Lung (tissue), 16 donors: ENCODE measurements around the gene ZNF197. TPM values are rescaled to one million over a fixed set of nuclear protein-coding genes. Genes with fewer than 3 reads are reported as not detected.
"Not testable (repeated sequence)": the region's sequence is repeated elsewhere in the genome, so short reads cannot be mapped to it uniquely, and the experiment has no call there.

ENCODE experiments used
- ATAC-seq: fragments of 200-7000 bp; cut with Tn5 transposase; one replicate; pipeline ENCODE4 v1.9.1; 2020; ENCODE audit warnings: moderate number of reproducible peaks; ENCODE audit not compliant: insufficient read depth, low FRiP score
- DNase-seq, 3 donors: peaks; one replicate each; pipeline ENCODE4 v3.0.0-alpha.2; 2013 to 2017
- H3K27ac ChIP-seq, 2 donors: one replicate each; pipeline ENCODE4 v1.5.1; 2013; ENCODE audit warnings: mild to moderate bottlenecking in 2 of 2, moderate library complexity in 2 of 2, control low read depth in 1 of 2, inconsistent platforms in 1 of 2, low read depth in 1 of 2, low read length in 1 of 2
- H3K27me3 ChIP-seq, 3 donors: one replicate each; pipeline ENCODE4 v1.5.1; 2013; ENCODE audit warnings: low read length in 2 of 3; ENCODE audit not compliant: control insufficient read depth in 3 of 3, insufficient read depth in 3 of 3
- H3K36me3 ChIP-seq, 4 donors: one replicate each; pipeline ENCODE4 v1.5.1; 2013; ENCODE audit warnings: low read length in 4 of 4, mild to moderate bottlenecking in 1 of 4, moderate library complexity in 1 of 4; ENCODE audit not compliant: control insufficient read depth in 4 of 4, insufficient read depth in 4 of 4
- H3K4me1 ChIP-seq, 5 donors: one replicate each; pipeline ENCODE4 v1.5.1; 2013; ENCODE audit warnings: low read length in 5 of 5, mild to moderate bottlenecking in 2 of 5, moderate library complexity in 1 of 5; ENCODE audit not compliant: control insufficient read depth in 5 of 5, insufficient read depth in 5 of 5
- H3K4me3 ChIP-seq: one replicate; pipeline ENCODE4 v1.5.1; 2013; ENCODE audit warnings: mild to moderate bottlenecking, control low read depth, moderate library complexity
- H3K9ac ChIP-seq, 2 donors: one replicate each; pipeline ENCODE4 v1.5.1; 2013; ENCODE audit warnings: low read length in 2 of 2, control low read depth in 1 of 2; ENCODE audit not compliant: insufficient read depth in 1 of 2
- H3K9me3 ChIP-seq, 4 donors: one replicate each; pipeline ENCODE4 v1.5.1; 2013; ENCODE audit warnings: low read length in 3 of 4, mild to moderate bottlenecking in 1 of 4, moderate library complexity in 1 of 4; ENCODE audit not compliant: control insufficient read depth in 4 of 4, insufficient read depth in 3 of 4
- WGBS, 2 donors: extraction: QIAGEN DNeasy Blood & Tissue Kit; methylation state at CpG; one replicate each; pipeline ENCODE4 v1.1.7; 2013; 5-methylcytosine and 5-hydroxymethylcytosine counted together
- long read RNA-seq, 5 donors: transcript quantifications; one replicate each; lab custom pipeline, GENCODE V29; 2026
- polyA plus RNA-seq, 2 donors: library from polyadenylated mRNA; stranded (reverse); fragments of 200-250 nt; gene quantifications; one replicate each; pipeline ENCODE4 v1.2.1, GENCODE V29; 2013
- total RNA-seq, 2 donors: library from RNA; depleted of rRNA in 1 of 2; stranded (reverse); fragments of >200 nt in 1 of 2; gene quantifications; one replicate each; pipeline ENCODE4 v1.2.1, GENCODE V29; 2014 to 2021
- TF ChIP-seq, protein P1 (sequence below): IDR thresholded peaks from 2 replicates; pipeline ENCODE4 v1.5.1; 2012; ENCODE audit warnings: mild to moderate bottlenecking; ENCODE audit errors: control extremely low read depth, extremely low read depth
- donor health status: control.
- donor health status: control.
- donor health status: Bipolar disorder and iron deficiency.
- donor health status: healthy.
- donor health status: DM: yes; HTN: yes; CAD: no.

The ZNF197 gene
- total RNA-seq = 10 to 100 TPM; 11.5 to 30.0 TPM
- polyA plus RNA-seq = 1 to 10 TPM; 5.3 to 6.9 TPM
- long read RNA-seq, donor 1, full-length matches to known transcripts = 2 of 2 reads
- long read RNA-seq, donor 1, partial matches to known transcripts = 0 of 2 reads
- long read RNA-seq, donor 1, other reads (novel, unspliced or antisense) = 0 of 2 reads
- long read RNA-seq, donor 2, partial matches to known transcripts = 0 of 1 reads
- long read RNA-seq, donor 2, other reads (novel, unspliced or antisense) = 0 of 1 reads
- long read RNA-seq, donor 3, full-length matches to known transcripts = 3 of 13 reads
- long read RNA-seq, donor 3, partial matches to known transcripts = 10 of 13 reads
- long read RNA-seq, donor 3, other reads (novel, unspliced or antisense) = 0 of 13 reads
- long read RNA-seq, donor 4 = 0 reads
- long read RNA-seq, donor 5, full-length matches to known transcripts = 6 of 6 reads
- long read RNA-seq, donor 5, partial matches to known transcripts = 0 of 6 reads
- long read RNA-seq, donor 5, other reads (novel, unspliced or antisense) = 0 of 6 reads

DNA sequence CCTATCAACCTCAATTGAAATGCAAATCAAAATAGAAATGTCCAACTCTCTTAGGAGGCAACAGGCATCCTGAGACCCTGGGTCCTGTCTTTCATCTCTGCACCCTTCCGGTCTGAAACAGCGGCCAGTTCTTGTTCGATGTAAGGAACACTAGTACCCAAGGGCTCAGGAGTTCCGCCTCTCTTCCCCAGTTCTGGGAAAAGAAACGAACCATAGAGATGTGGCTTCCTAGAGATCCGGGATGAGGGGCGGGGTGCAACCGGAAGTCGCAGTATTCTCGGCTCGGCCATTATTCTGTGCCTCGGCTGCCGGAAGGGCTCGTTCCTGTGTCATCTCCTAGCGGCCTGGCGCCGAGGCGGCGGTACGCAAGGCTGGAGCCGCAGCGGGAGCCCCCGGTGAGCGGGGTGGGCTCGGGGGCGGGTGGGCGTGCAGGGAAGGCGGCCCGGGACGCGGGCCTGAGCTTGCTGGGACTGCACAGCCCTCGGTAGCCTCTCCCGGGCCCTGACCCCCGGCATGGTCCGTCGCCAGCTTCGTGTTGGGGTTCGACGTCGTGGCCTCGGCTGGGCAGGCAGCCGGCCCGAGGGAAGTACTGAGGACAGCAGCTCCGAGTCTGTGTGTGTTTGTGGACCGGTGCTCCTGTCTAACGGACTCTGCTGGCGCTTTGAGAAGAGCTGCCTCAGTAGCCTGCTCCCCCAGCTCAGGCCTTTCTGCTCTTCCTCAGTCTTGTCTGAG is at the start of gene ZNF197:
Gene ZNF197 (plus strand): TSS at position 288 of the 732 bp plus-strand sequence. CDS start 4,119 bp downstream, outside the sequence.
- Histone ChIP-seq H3K9ac (peak within 1 kb of the TSS; percentile 83 to 85), H3K27me3 (no peaks in the 10 kb centered on the region), H3K9me3 (peaks cover 0 to 1% (median 0%) of the 10 kb centered on the region in 4 donors), H3K27ac (peak within 1 kb of the TSS; percentile 90 to 94), H3K4me1 (peaks cover 0 to 18% (median 17%) of the 10 kb centered on the region in 5 donors), H3K4me3 (peak within 1 kb of the TSS; percentile 87), H3K36me3 (peaks cover 4 to 16% (median 6%) of the 10 kb centered on the region in 4 donors)
- TF ChIP-seq, protein P1, sequence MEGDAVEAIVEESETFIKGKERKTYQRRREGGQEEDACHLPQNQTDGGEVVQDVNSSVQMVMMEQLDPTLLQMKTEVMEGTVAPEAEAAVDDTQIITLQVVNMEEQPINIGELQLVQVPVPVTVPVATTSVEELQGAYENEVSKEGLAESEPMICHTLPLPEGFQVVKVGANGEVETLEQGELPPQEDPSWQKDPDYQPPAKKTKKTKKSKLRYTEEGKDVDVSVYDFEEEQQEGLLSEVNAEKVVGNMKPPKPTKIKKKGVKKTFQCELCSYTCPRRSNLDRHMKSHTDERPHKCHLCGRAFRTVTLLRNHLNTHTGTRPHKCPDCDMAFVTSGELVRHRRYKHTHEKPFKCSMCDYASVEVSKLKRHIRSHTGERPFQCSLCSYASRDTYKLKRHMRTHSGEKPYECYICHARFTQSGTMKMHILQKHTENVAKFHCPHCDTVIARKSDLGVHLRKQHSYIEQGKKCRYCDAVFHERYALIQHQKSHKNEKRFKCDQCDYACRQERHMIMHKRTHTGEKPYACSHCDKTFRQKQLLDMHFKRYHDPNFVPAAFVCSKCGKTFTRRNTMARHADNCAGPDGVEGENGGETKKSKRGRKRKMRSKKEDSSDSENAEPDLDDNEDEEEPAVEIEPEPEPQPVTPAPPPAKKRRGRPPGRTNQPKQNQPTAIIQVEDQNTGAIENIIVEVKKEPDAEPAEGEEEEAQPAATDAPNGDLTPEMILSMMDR = no peak
- peak; percentile 92 to 97 (median 95) for DNase-seq
- peak; percentile 98 for ATAC-seq
- 0 to 1% methylated on average over 44 to 47 of the region's 47 CpGs for WGBS, 2 donors

DNA sequence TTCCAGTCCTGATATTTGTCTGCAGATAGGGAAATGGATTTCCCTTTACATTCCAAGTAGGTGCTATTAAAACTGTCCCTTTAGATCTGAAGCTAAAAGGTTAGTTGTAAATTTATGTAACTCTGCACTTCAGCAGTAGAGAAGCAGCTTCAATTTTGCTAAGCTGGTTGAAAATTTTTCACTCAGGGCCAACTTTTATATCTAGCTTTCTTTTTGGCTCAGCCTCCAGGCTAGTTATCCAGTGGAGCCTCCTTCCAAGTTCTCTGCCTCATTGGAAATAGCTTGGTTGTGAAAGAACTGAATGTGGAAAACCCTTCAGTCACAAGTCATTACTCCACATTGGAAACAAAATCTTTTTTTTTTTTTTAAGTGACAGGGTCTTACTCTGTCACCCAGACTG is 48.2 kb upstream of the ZNF197 start:
- TF ChIP-seq, protein P1 = no peak
- ATAC-seq = no peak
- no peak overlapping the region for H3K9ac ChIP-seq
- H3K4me3 ChIP-seq = no peak overlapping the region
- H3K27me3 ChIP-seq = peaks cover 0 to 4% (median 0%) of the 10 kb centered on the region in 3 donors
- peak; percentile 16 to 94 (median 84) for DNase-seq
- no peak overlapping the region for H3K27ac ChIP-seq
- H3K9me3 ChIP-seq = peaks cover 0 to 19% (median 2%) of the 10 kb centered on the region in 4 donors
- peaks cover 0 to 9% (median 4%) of the 10 kb centered on the region in 4 donors for H3K36me3 ChIP-seq
- H3K4me1 ChIP-seq = peaks cover 0 to 13% (median 0%) of the 10 kb centered on the region in 5 donors

DNA sequence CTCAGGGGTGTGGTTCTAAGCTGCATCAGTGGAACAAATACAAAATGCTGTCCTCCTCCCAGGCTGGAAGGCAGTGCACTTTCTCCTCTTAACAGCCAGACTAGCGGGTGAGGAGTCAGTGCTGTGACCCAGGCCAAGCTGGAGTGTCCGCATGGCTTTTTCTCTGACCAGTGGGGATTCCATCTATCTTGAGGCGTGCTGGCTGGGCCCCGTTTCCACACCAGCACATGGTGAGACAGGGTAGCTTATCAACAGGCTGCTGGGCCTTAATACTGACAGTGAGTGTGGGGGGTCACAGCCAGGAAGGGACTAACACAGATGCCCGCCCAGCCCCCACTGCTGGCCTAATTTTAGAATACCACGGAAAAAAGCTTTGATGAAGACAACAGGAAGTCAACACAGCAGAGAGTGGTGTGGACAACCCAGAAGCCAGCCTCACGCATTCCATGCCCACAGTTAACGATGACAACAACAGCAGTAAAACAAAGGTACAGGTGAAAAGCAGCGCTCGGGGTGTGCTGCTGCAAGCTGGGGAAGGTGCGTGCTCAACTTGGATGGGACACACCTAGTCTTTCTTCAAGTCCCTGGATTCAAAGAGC is 47.4 kb upstream of the ZNF197 start:
- H3K9ac ChIP-seq, H3K27me3 ChIP-seq, H3K36me3 ChIP-seq, DNase-seq, H3K27ac ChIP-seq, ATAC-seq, H3K4me3 ChIP-seq: not testable (repeated sequence)
- Histone ChIP-seq H3K9me3 (peaks cover 0 to 16% (median 2%) of the 10 kb centered on the region in 4 donors), H3K4me1 (peaks cover 0 to 13% (median 0%) of the 10 kb centered on the region in 5 donors)
- 86 to 90% methylated on average over 11 of the region's 11 CpGs for WGBS, 2 donors

DNA sequence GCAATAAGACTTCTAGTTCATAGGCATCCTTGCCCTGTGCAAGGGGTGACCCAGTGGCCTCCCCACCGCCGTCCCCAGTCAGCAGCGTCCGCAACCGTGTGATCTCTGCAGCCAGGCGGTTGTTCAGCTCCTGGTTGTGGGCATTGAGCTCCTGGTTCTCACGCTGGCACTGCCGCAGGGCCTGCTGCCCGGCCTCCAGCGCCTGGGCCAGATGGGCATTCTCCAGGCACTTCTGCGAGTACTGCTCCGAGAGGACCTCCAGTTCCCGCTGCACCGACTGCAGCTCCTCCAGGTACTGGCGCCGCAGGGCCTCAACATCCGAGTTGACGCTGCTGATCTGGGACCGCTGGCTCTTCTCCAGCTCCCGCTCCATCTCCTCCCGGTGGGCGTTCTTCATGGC is 46.5 kb upstream of the ZNF197 start:
- not testable (repeated sequence) for DNase-seq, H3K9ac ChIP-seq, H3K27me3 ChIP-seq, H3K4me3 ChIP-seq, H3K27ac ChIP-seq, H3K36me3 ChIP-seq, ATAC-seq
- peaks cover 0 to 13% (median 0%) of the 10 kb centered on the region in 5 donors for H3K4me1 ChIP-seq
- peaks cover 0 to 16% (median 2%) of the 10 kb centered on the region in 4 donors for H3K9me3 ChIP-seq
- whole genome bisulfite sequencing, 2 donors = 98% methylated on average over 22 of the region's 22 CpGs

DNA sequence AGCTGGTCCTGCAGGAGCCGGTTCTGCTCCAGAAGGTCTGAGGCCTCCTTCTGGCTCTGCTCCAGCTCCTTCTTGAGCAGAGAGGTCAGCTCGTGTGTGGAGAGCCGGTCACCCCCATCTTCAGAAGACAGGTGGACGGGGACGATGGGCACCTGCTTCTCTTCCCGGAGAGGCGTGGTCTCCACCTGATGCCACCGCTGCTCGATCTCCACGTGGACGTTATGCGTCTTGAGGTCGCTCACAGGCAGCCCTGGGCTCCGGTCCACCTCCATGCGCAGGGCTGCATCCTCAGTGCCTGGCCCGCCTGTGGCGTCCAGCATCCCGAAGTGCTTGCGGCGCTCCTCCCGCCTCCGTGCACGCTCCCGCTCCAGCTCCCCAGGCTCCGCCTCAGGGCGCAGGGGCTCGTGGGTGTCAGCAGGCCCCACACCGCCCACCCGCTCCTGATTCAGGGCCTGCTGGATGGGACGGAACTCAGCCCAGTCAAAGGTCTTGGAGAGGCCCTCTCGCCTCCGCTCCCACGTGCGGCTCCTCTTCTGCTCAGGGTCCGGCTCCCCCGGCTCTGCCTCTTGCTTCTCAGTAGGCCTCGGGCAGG is 45.8 kb upstream of the ZNF197 start:
- H3K9ac ChIP-seq, DNase-seq, H3K27me3 ChIP-seq, H3K36me3 ChIP-seq, ATAC-seq, H3K4me3 ChIP-seq, H3K27ac ChIP-seq: not testable (repeated sequence)
- Histone ChIP-seq H3K9me3 (peaks cover 0 to 16% (median 0%) of the 10 kb centered on the region in 4 donors), H3K4me1 (peaks cover 0 to 18% (median 0%) of the 10 kb centered on the region in 5 donors)
- 98% methylated on average over 35 to 37 of the region's 37 CpGs for WGBS, 2 donors

DNA sequence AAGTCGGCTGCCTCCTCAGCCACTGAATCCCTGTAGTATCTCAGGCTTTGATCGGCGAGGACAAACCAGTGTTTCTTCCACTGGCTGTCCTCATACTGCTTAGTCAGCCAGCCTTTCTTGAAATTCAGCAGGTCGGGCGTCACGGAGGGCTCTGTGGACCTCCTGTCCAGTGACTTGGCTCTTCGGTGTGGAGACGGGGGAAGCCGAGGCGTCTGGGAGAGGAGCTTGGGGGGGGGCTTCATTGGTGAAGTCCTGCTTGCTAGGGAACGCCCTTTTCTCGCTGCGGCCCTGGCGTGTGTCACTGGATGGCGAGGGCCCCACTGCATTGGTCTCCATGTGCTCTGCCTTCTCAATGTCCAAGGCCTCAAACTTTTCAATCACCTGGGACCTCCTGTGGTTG is 45.1 kb upstream of the ZNF197 start:
- peaks cover 0 to 16% (median 0%) of the 10 kb centered on the region in 4 donors for H3K9me3 ChIP-seq
- H3K4me3 ChIP-seq, H3K36me3 ChIP-seq, DNase-seq, H3K27ac ChIP-seq, H3K9ac ChIP-seq, ATAC-seq, H3K27me3 ChIP-seq: not testable (repeated sequence)
- H3K4me1 ChIP-seq = peaks cover 0 to 23% (median 0%) of the 10 kb centered on the region in 5 donors
- WGBS, 2 donors = 97 to 98% methylated on average over 15 of the region's 15 CpGs
